Osteoblast (primary cell): ENCODE results near the gene TKTL1. TPM values are rescaled to one million over a fixed set of nuclear protein-coding genes. Genes with fewer than 3 reads are reported as not detected.

Experiments
- DNase-seq: peaks from one replicate; pipeline ENCODE4 v3.0.0; 2011; ENCODE audit warnings: low spot score, mixed read lengths; ENCODE audit not compliant: insufficient read length; ENCODE audit errors: missing footprints
- H2AFZ ChIP-seq: 2 replicates; pipeline ENCODE4 v1.6.0; 2011; ENCODE audit warnings: mild to moderate bottlenecking, low read length
- H3K27ac ChIP-seq: 2 replicates; pipeline ENCODE4 v1.5.1; 2011; ENCODE audit warnings: mild to moderate bottlenecking, low read depth, low read length, moderate library complexity
- H3K27me3 ChIP-seq: 2 replicates; pipeline ENCODE4 v1.6.0; 2012; ENCODE audit warnings: mild to moderate bottlenecking, control low read depth, inconsistent platforms, low read length, moderate library complexity; ENCODE audit not compliant: insufficient read depth
- H3K36me3 ChIP-seq: 2 replicates; pipeline ENCODE4 v1.5.1; 2011; ENCODE audit warnings: mild to moderate bottlenecking, low read length, control low read depth, moderate library complexity; ENCODE audit not compliant: insufficient read depth
- H3K4me1 ChIP-seq: 2 replicates; pipeline ENCODE4 v1.5.1; 2011; ENCODE audit warnings: mild to moderate bottlenecking, low read length, control low read depth, moderate library complexity; ENCODE audit not compliant: insufficient read depth
- H3K4me2 ChIP-seq: 2 replicates; pipeline ENCODE4 v1.6.0; 2011; ENCODE audit warnings: mild to moderate bottlenecking, low read length; ENCODE audit not compliant: insufficient read depth
- H3K4me3 ChIP-seq: fragments of 200-600 bp; sonication (generic); 3 replicates; pipeline ENCODE4 v1.5.1; 2012; ENCODE audit warnings: mild to moderate bottlenecking, low read length, inconsistent platforms; ENCODE audit not compliant: insufficient read depth
- H3K79me2 ChIP-seq: 2 replicates; pipeline ENCODE4 v1.6.0; 2012; ENCODE audit warnings: mild to moderate bottlenecking, low read length, control low read depth, inconsistent platforms; ENCODE audit not compliant: insufficient read depth
- H3K9me3 ChIP-seq: 2 replicates; pipeline ENCODE4 v1.5.1; 2011; ENCODE audit warnings: low read depth, low read length, control low read depth
- H4K20me1 ChIP-seq: 2 replicates; pipeline ENCODE4 v1.6.0; 2012; ENCODE audit warnings: mild to moderate bottlenecking, low read length, control low read depth; ENCODE audit not compliant: insufficient read depth
- CTCF ChIP-seq: IDR thresholded peaks from 2 replicates; pipeline ENCODE4 v1.5.1; 2011; ENCODE audit warnings: mild to moderate bottlenecking, low read depth, low read length, moderate library complexity; ENCODE audit errors: extremely low read depth
- total RNA-seq: library from RNA; depleted of rRNA; stranded (reverse); fragments of >200 nt; gene quantifications from 2 replicates; pipeline ENCODE4 v1.2.3, GENCODE V29; 2012

The TKTL1 gene
- total RNA-seq, 1 donor, result not detected

- Histone ChIP-seq H3K9me3 (no peaks in the 10 kb centered on the region), H3K36me3 (peaks cover 80% of the 10 kb centered on the region), H3K27me3 (no peaks in the 10 kb centered on the region), H3K27ac (no peak overlapping the region), H2AFZ (no peak overlapping the region), H4K20me1 (peaks cover 60% of the 10 kb centered on the region), H3K4me1 (peaks cover 8% of the 10 kb centered on the region), H3K79me2 (peaks cover 91% of the 10 kb centered on the region), H3K4me3 (no peak overlapping the region), H3K4me2 (no peak overlapping the region)
- no peak for DNase-seq
- no peak for TF ChIP-seq CTCF
Observed at GRCh38 chrX:154363706-154364439, 68.3 kb downstream of the TKTL1 start.

- Histone ChIP-seq H3K9me3 (no peaks in the 10 kb centered on the region), H3K79me2 (peaks cover 89% of the 10 kb centered on the region), H3K4me2 (no peak overlapping the region), H3K4me3 (no peak overlapping the region), H2AFZ (no peak overlapping the region), H4K20me1 (peaks cover 56% of the 10 kb centered on the region), H3K4me1 (peaks cover 9% of the 10 kb centered on the region), H3K27me3 (no peaks in the 10 kb centered on the region), H3K36me3 (peaks cover 67% of the 10 kb centered on the region), H3K27ac (no peak overlapping the region)
- TF ChIP-seq CTCF, result no peak
- DNase-seq, result no peak
Observed at GRCh38 chrX:154365052-154365600, 69.5 kb downstream of the TKTL1 start.

- Histone ChIP-seq H3K36me3 (peaks cover 60% of the 10 kb centered on the region), H3K79me2 (peaks cover 88% of the 10 kb centered on the region), H3K27me3 (no peaks in the 10 kb centered on the region), H3K27ac (no peak overlapping the region), H3K4me1 (peaks cover 9% of the 10 kb centered on the region), H3K9me3 (no peaks in the 10 kb centered on the region), H3K4me2 (no peak overlapping the region), H4K20me1 (peaks cover 52% of the 10 kb centered on the region), H2AFZ (no peak overlapping the region), H3K4me3 (no peak overlapping the region)
- no peak for TF ChIP-seq CTCF
- no peak for DNase-seq
Observed at GRCh38 chrX:154365997-154366665, 70.5 kb downstream of the TKTL1 start.

GRCh38 chrX:154366666-154367055 is 71.1 kb downstream of the TKTL1 start:
- Histone ChIP-seq H3K9me3 (no peaks in the 10 kb centered on the region), H3K79me2 (peaks cover 83% of the 10 kb centered on the region), H3K4me1 (peaks cover 9% of the 10 kb centered on the region), H3K4me3 (no peak overlapping the region), H3K4me2 (no peak overlapping the region), H3K27me3 (no peaks in the 10 kb centered on the region), H2AFZ (no peak overlapping the region), H3K36me3 (peaks cover 55% of the 10 kb centered on the region), H4K20me1 (peaks cover 49% of the 10 kb centered on the region), H3K27ac (peak overlapping the region; percentile 45)
- DNase-seq, result no peak
- no peak for TF ChIP-seq CTCF
